Activated CD4-positive, alpha-beta T cell treated with anti-CD3 and anti-CD28 coated beads for 36 hours (primary cell): ENCODE data around the gene USP21. TPM values are rescaled to one million over a fixed set of nuclear protein-coding genes. Genes with fewer than 3 reads are reported as not detected.
A peak's percentile ranks its signal among the peaks of the same experiment; 100 is the strongest.

Experiments
- ATAC-seq: fragments of 200-7000 bp; cut with Tn5 transposase; one replicate; pipeline ENCODE4 v1.10.0; 2021; ENCODE audit warnings: mild to moderate bottlenecking, moderate library complexity
- CTCF ChIA-PET: fragments of 350-600 bp; sonication (Branson Sonifier 250); formaldehyde crosslinking; loops from one replicate; lab custom pipeline; 2021; ENCODE audit warnings: antibody characterized with exemption; lab: Charles Lee
- POLR2A ChIA-PET: fragments of 350-600 bp; sonication (Branson Sonifier 250); formaldehyde crosslinking; loops from one replicate; lab custom pipeline; 2021; ENCODE audit warnings: antibody characterized with exemption, inconsistent platforms; lab: Charles Lee
- DNase-seq: peaks from one replicate; pipeline ENCODE4 v3.0.0-alpha.2; 2020
- H3K27ac Mint-ChIP-seq: one replicate; pipeline ENCODE4 v1.8.0; 2021; ENCODE audit warnings: mixed read lengths
- H3K27me3 Mint-ChIP-seq: one replicate; pipeline ENCODE4 v1.8.0; 2021; ENCODE audit warnings: mixed read lengths
- H3K36me3 Mint-ChIP-seq: one replicate; pipeline ENCODE4 v1.8.0; 2021; ENCODE audit warnings: low read depth, mixed read lengths
- H3K4me1 Mint-ChIP-seq: one replicate; pipeline ENCODE4 v1.8.0; 2021; ENCODE audit warnings: mixed read lengths
- H3K4me3 Mint-ChIP-seq: one replicate; pipeline ENCODE4 v1.8.0; 2021; ENCODE audit warnings: mild to moderate bottlenecking, moderate library complexity, mixed read lengths
- H3K9me3 Mint-ChIP-seq: one replicate; pipeline ENCODE4 v1.8.0; 2021; ENCODE audit warnings: low read depth, mixed read lengths
- intact Hi-C, 2 experiments: fragments of 100-400 bp; cut with DNase I in 1 of 2; cut with micrococcal nuclease in 1 of 2; formaldehyde crosslinking; loops; one replicate each; pipeline versions ENCODE4 v1.14.2 to v1.15.1; 2022 to 2024; cut with DNase I, micrococcal nuclease
- total RNA-seq, 2 experiments: library from RNA; stranded (reverse); gene quantifications; one replicate each; pipeline ENCODE4 v1.2.3, GENCODE V29; 2021

USP21 gene
- total RNA-seq, 2 experiments from 2014 or later: 25.1 to 32.0 TPM

DNA sequence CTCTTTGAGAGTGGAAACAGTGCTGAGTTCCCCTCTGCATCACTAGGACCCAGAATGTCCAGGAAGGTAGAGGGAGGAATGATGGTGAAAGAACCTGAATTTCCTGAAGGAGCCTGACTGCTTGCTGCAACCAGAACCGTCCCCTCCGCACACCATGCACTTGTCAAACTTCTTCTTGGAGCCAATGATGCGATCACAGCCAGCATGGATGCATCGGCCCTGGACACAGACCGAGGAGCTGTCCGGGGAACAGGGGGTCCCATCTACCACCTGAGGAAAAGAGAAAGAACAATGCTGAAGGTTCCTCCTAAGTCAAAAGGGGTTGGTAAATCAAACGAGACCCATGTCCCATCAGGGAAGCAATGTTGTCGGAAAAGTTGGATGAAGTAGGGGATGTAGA lies 32.7 kb downstream of the USP21 start:
- CTCF ChIA-PET: interaction anchor here (0.6 to 5.0 kb wide), 19 partner anchors 10 to 246 kb away, joined by 3 to 35 read pairs (median 5); partner anchors contain the start of genes DEDD, NDUFS2, PPOX and TOMM40L
- Mint-ChIP-seq H3K36me3 (no peaks in the 10 kb centered on the region), H3K4me3 (no peak overlapping the region), H3K27me3 (no peaks in the 10 kb centered on the region), H3K4me1 (peaks cover 30% of the 10 kb centered on the region), H3K9me3 (no peaks in the 10 kb centered on the region), H3K27ac (no peak overlapping the region)
- ATAC-seq (no peak), DNase-seq (no peak)
- intact Hi-C loops: loop anchor here (1.0 kb wide), 3 partner anchors 33 to 190 kb away; no protein-coding TSS in a partner anchor
- POLR2A ChIA-PET: interaction anchor here (0.6 kb wide), 2 partner anchors 69 to 199 kb away, joined by 3 read pairs; no protein-coding TSS in a partner anchor

DNA sequence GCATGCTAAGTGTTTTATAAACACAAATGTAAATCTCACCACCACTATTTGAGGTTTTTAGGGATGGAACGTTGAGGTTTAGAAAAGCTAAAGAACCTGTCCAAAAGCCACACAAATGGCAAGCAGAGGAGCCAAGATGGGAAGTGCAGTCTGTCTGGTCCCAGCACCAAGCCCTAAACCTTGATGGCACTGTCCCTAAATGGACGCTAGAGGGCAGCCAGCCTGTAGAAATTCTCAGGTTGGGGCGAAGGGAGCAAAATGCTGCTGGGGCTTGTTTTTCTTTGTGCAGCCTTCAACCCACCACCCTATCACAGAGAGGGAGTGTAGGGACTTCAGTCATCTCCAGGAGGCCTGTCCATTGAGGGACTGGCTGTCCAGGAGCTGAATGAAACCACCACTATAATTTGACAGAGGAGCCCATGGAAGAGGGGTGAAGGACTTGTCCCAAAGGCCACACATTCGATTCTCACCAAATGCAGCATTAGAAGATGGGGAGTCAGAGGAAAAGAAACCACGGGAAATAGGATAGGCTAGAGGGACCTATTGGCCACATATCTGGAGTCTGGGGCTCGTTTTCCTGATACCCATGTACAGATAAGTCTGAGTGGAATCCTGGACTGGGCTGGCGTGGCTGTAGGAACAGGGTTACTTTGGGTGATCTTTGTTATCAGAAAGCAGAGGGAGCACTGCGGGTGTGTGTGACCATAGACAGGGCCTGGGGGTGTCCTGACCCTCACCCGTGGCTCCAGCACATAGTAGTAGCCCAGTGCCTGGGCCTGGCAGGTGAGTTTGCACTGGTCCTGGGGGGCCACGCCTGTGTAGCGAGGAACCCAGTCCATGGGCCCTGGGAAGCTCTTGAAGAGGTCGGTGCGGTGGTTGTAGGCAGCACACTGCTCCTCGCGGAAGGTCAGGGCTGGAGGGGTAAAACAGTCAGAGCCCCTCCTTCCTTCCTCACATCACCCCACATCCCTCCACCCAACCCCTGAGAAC lies 33.5 kb downstream of the USP21 start:
- ChIA-PET CTCF (interaction anchor here (0.6 to 5.0 kb wide), 19 partner anchors 9 to 246 kb away, joined by 3 to 35 read pairs (median 5); partner anchors contain the start of genes NDUFS2, PPOX and TOMM40L), POLR2A (interaction anchor here (1.3 kb wide), 1 partner anchor 10 kb away, joined by 4 read pairs; no protein-coding TSS in a partner anchor)
- Mint-ChIP-seq H3K36me3 (no peaks in the 10 kb centered on the region), H3K9me3 (no peaks in the 10 kb centered on the region), H3K4me3 (no peak overlapping the region), H3K27ac (peak overlapping the region; percentile 74), H3K27me3 (no peaks in the 10 kb centered on the region), H3K4me1 (peaks cover 22% of the 10 kb centered on the region)
- DNase-seq: peak; percentile 81
- intact Hi-C loops: loop anchor here (1.0 kb wide), 3 partner anchors 33 to 190 kb away; no protein-coding TSS in a partner anchor
- ATAC-seq: peak; percentile 96

- ChIA-PET POLR2A (interaction anchor here (1.3 kb wide), 1 partner anchor 9 kb away, joined by 4 read pairs; no protein-coding TSS in a partner anchor), CTCF (interaction anchor here (1.2 to 5.0 kb wide), 7 partner anchors 9 to 189 kb away, joined by 3 to 35 read pairs (median 11); partner anchors contain the start of genes NDUFS2 and TOMM40L)
- no peaks in the 10 kb centered on the region for H3K36me3 Mint-ChIP-seq
- H3K4me3 Mint-ChIP-seq: no peak overlapping the region
- no peak overlapping the region for H3K27ac Mint-ChIP-seq
- intact Hi-C loops: no loop called here
- DNase-seq (no peak), ATAC-seq (no peak)
- no peaks in the 10 kb centered on the region for H3K27me3 Mint-ChIP-seq
- H3K4me1 Mint-ChIP-seq: peaks cover 18% of the 10 kb centered on the region
- H3K9me3 Mint-ChIP-seq: no peaks in the 10 kb centered on the region
Observed at GRCh38 chr1:161193561-161194235, 34.4 kb downstream of the USP21 start.

- ChIA-PET CTCF (interaction anchor here (0.6 to 3.0 kb wide), 2 partner anchors 13 to 41 kb away, joined by 3 to 11 read pairs; no protein-coding TSS in a partner anchor), POLR2A (no interaction called here)
- intact Hi-C loops: no loop called here
- Mint-ChIP-seq H3K4me1 (peaks cover 19% of the 10 kb centered on the region), H3K27ac (no peak overlapping the region), H3K27me3 (no peaks in the 10 kb centered on the region), H3K9me3 (no peaks in the 10 kb centered on the region), H3K4me3 (no peak overlapping the region), H3K36me3 (no peaks in the 10 kb centered on the region)
- ATAC-seq (no peak), DNase-seq (no peak)
Observed at GRCh38 chr1:161195171-161195570, 35.9 kb downstream of the USP21 start.

DNA sequence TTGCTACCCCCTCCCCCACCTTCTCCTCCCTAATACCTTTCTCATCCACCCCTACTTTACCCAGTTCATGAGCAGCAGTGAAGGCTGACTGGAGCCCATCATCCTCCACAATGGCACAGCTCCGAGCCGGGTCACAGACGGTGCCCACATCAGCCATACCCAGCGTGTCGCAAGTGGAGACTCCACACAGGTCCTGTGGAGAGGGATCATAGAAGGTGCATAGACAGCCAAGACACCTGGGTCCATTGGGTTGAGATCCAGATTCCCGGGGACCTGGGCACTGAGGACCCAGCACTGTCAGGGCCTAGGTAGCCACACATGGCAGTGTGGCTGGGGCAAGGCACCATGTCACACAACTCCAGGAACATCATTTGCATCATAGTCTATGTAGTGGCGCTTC lies 36.8 kb downstream of the USP21 start:
- H3K4me1 Mint-ChIP-seq: peaks cover 29% of the 10 kb centered on the region
- ATAC-seq (no peak), DNase-seq (no peak)
- CTCF ChIA-PET: interaction anchor here (3.0 kb wide), 1 partner anchor 14 kb away, joined by 11 read pairs; no protein-coding TSS in a partner anchor
- no peaks in the 10 kb centered on the region for H3K36me3 Mint-ChIP-seq
- no peak overlapping the region for H3K4me3 Mint-ChIP-seq
- no peak overlapping the region for H3K27ac Mint-ChIP-seq
- H3K9me3 Mint-ChIP-seq: no peaks in the 10 kb centered on the region
- intact Hi-C loops: no loop called here
- H3K27me3 Mint-ChIP-seq: no peaks in the 10 kb centered on the region
- POLR2A ChIA-PET: no interaction called here

GRCh38 chr1:161196521-161197451 lies 37.5 kb downstream of the USP21 start:
- no peak for DNase-seq
- no peaks in the 10 kb centered on the region for H3K9me3 Mint-ChIP-seq
- H3K36me3 Mint-ChIP-seq: no peaks in the 10 kb centered on the region
- no peak for ATAC-seq
- ChIA-PET CTCF (interaction anchor here (0.6 to 3.0 kb wide), 3 partner anchors 15 to 54 kb away, joined by 3 to 11 read pairs (median 3); no protein-coding TSS in a partner anchor), POLR2A (no interaction called here)
- peaks cover 35% of the 10 kb centered on the region for H3K4me1 Mint-ChIP-seq
- no peak overlapping the region for H3K27ac Mint-ChIP-seq
- H3K27me3 Mint-ChIP-seq: no peaks in the 10 kb centered on the region
- intact Hi-C loops: no loop called here
- no peak overlapping the region for H3K4me3 Mint-ChIP-seq

- ATAC-seq (no peak), DNase-seq (no peak)
- Mint-ChIP-seq H3K36me3 (no peaks in the 10 kb centered on the region), H3K27ac (no peak overlapping the region), H3K4me3 (no peak overlapping the region), H3K27me3 (no peaks in the 10 kb centered on the region), H3K9me3 (no peaks in the 10 kb centered on the region), H3K4me1 (peaks cover 31% of the 10 kb centered on the region)
- POLR2A ChIA-PET: no interaction called here
- intact Hi-C loops: no loop called here
- CTCF ChIA-PET: interaction anchor here (1.0 kb wide), 1 partner anchor 31 kb away, joined by 3 read pairs; the partner anchor contains the start of gene PPOX
Observed at GRCh38 chr1:161197560-161198193, 38.4 kb downstream of the USP21 start.

- ChIA-PET POLR2A (no interaction called here), CTCF (interaction anchor here (1.0 to 1.3 kb wide), 2 partner anchors 27 to 32 kb away, joined by 3 to 6 read pairs; partner anchors contain the start of genes PPOX and TOMM40L)
- ATAC-seq (no peak), DNase-seq (no peak)
- Mint-ChIP-seq H3K4me1 (peaks cover 33% of the 10 kb centered on the region), H3K27ac (no peak overlapping the region), H3K36me3 (peaks cover 1% of the 10 kb centered on the region), H3K9me3 (no peaks in the 10 kb centered on the region), H3K4me3 (no peak overlapping the region), H3K27me3 (no peaks in the 10 kb centered on the region)
- intact Hi-C loops: no loop called here
Observed at GRCh38 chr1:161198194-161198896, 39.0 kb downstream of the USP21 start.

DNA sequence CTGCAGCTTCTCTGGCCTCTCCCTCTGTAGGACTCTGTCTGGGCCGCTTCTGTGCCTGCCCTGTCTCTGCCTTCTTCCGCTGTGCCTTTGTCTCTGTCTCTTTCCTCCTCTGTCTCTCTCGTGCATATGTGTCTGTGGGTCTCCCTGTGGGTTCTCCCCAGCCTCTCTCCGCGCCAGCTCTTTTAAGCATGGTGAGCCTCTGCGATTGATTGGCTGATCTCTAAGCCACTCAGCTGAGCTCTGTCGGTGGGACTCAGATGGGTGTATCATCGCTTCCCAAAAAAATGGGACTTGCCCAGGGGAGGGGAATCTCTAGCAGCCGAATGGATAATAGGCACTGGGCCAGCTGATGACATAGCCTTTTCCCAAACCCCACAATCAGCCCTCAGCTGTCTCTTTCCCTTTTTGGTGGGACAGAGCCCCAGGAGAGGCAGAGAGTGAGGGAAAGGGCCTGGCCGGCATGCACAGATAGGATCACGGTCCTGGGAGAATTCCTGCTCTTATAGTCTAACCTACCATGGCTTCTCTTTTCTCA lies 39.7 kb downstream of the USP21 start, which contains the start of gene ADAMTS4:
Gene ADAMTS4, minus strand, starts transcription at position 158 of the 535 bp plus-strand sequence. CDS start 427 bp downstream, outside the sequence.
- peaks cover 7% of the 10 kb centered on the region for H3K36me3 Mint-ChIP-seq
- no peaks in the 10 kb centered on the region for H3K27me3 Mint-ChIP-seq
- intact Hi-C loops: no loop called here
- no peaks in the 10 kb centered on the region for H3K9me3 Mint-ChIP-seq
- DNase-seq (no peak), ATAC-seq (no peak)
- ChIA-PET CTCF (interaction anchor here (1.0 to 1.3 kb wide), 2 partner anchors 26 to 33 kb away, joined by 3 to 6 read pairs; partner anchors contain the start of genes PPOX and TOMM40L), POLR2A (no interaction called here)
- no peak within 1 kb of the TSS for H3K4me3 Mint-ChIP-seq
- H3K4me1 Mint-ChIP-seq: peaks cover 39% of the 10 kb centered on the region
- H3K27ac Mint-ChIP-seq: peak within 1 kb of the TSS; percentile 95
